GM12878 (cell line): Measurements from ENCODE around the gene SLC25A30. TPM values are rescaled to one million over a fixed set of nuclear protein-coding genes. Genes with fewer than 3 reads are reported as not detected.

Experiments used
- BMI1 ChIP-seq: fragments of 450-650 bp; IDR thresholded peaks from 2 replicates; pipeline ENCODE4 v1.6.1; 2016; ENCODE audit warnings: mild to moderate bottlenecking, moderate library complexity, borderline replicate concordance
- CBX5 ChIP-seq: sonication (generic); IDR thresholded peaks from 2 replicates; pipeline ENCODE4 v1.6.1; 2016; ENCODE audit warnings: low read depth, moderate library complexity, mild to moderate bottlenecking, inconsistent platforms
- CHD2 ChIP-seq: IDR thresholded peaks from 2 replicates; pipeline ENCODE4 v1.6.1; 2011; ENCODE audit warnings: low read depth, low read length, improper control_type of control experiment, borderline replicate concordance
- CREM ChIP-seq: IDR thresholded peaks from 2 replicates; pipeline ENCODE4 v1.6.1; 2014; ENCODE audit warnings: antibody characterized with exemption, low read depth
- IKZF1 ChIP-seq: fragments of 450-650 bp; conservative IDR thresholded peaks from 2 replicates; pipeline ENCODE4 v1.6.1; 2017; ENCODE audit warnings: antibody characterized with exemption, mild to moderate bottlenecking
- IRF4 ChIP-seq: IDR thresholded peaks from 2 replicates; pipeline ENCODE4 v1.6.1; 2011; ENCODE audit warnings: low read depth, low read length
- JUNB ChIP-seq: IDR thresholded peaks from 2 replicates; pipeline ENCODE4 v1.6.1; 2016; ENCODE audit warnings: antibody characterized with exemption, mild to moderate bottlenecking
- MLLT1 ChIP-seq: fragments of 450-650 bp; IDR thresholded peaks from 2 replicates; pipeline ENCODE4 v1.6.1; 2016; ENCODE audit warnings: mild to moderate bottlenecking
- NFYA ChIP-seq: IDR thresholded peaks from 2 replicates; pipeline ENCODE4 v1.6.1; 2011; ENCODE audit warnings: low read depth, mild to moderate bottlenecking, low read length, improper control_type of control experiment, borderline replicate concordance
- PAX5 ChIP-seq: IDR thresholded peaks from 2 replicates; pipeline ENCODE4 v1.6.1; 2011; ENCODE audit warnings: low read depth, low read length, borderline replicate concordance
- PRDM15 ChIP-seq: fragments of 450-650 bp; formaldehyde crosslinking; IDR thresholded peaks from 2 replicates; pipeline ENCODE4 v1.4.0; 2020; ENCODE audit warnings: mild to moderate bottlenecking, moderate library complexity
- RELB ChIP-seq: fragments of 450-650 bp; IDR thresholded peaks from 2 replicates; pipeline ENCODE4 v1.6.1; 2017; ENCODE audit warnings: low read depth, mild to moderate bottlenecking, moderate library complexity
- REST ChIP-seq: IDR thresholded peaks from 2 replicates; pipeline ENCODE4 v1.6.1; 2012; ENCODE audit warnings: mild to moderate bottlenecking, low read depth, low read length
- RUNX3 ChIP-seq: IDR thresholded peaks from 2 replicates; pipeline ENCODE4 v1.6.1; 2012; ENCODE audit warnings: low read length, inconsistent platforms
- SIX5 ChIP-seq: IDR thresholded peaks from 2 replicates; pipeline ENCODE4 v1.6.1; 2011; ENCODE audit warnings: mild to moderate bottlenecking, low read depth, low read length, moderate library complexity; ENCODE audit not compliant: severe bottlenecking
- ZNF24 ChIP-seq: fragments of 450-650 bp; IDR thresholded peaks from 2 replicates; pipeline ENCODE4 v1.6.1; 2017; ENCODE audit warnings: antibody characterized with exemption, mild to moderate bottlenecking
- polyA plus RNA-seq, 11 experiments: library from polyadenylated mRNA; depleted of rRNA in 4 of 11; unstranded in 6 of 11; stranded (reverse) in 5 of 11; fragments of >200 nt; fragmentation: Nextera tagmentation in 4 of 11; fragmentation: Illumina TruSeq in 1 of 11; extraction: Ambion mirVana in 4 of 11; extraction: Trizol in 1 of 11; gene quantifications; 1 replicate in 1 of 11; 2 replicates in 10 of 11; pipeline versions ENCODE4 v1.2.1 to v1.2.3, GENCODE V29; 2011 to 2016; ENCODE audit warnings: inconsistent platforms in 2 of 11, missing spikeins in 2 of 11, low read depth in 1 of 11
- total RNA-seq, 4 experiments: library from RNA; depleted of rRNA in 3 of 4; stranded (reverse); fragments of >200 nt in 3 of 4; fragmentation: Illumina TruSeq in 1 of 4; extraction: Trizol in 1 of 4; gene quantifications; 2 replicates each; pipeline versions ENCODE4 v1.2.1 to v1.2.3, GENCODE V29; 2013 to 2021

SLC25A30 gene
- total and polyA plus RNA-seq, 10 of the 15 experiments (the other 5 are each of a cell fraction or from before 2014, with no cell fraction given), result 2.4 to 18.0 (median 8.9) TPM

GRCh38 chr13:45464141-45464686 is 46.0 kb upstream of the SLC25A30 start (continued):
- TF ChIP-seq SIX5 (no peak), MLLT1 (0 out of 2 replicates have a peak, but pooled peaks have one; percentile 27), RELB (no peak), REST (no peak), CREM (no peak), JUNB (no peak), CBX5 (no peak), NFYA (no peak), RUNX3 (no peak), PRDM15 (CRISPR knock-in tag) (no peak), CHD2 (no peak), ZNF24 (peak; percentile 28; the same call in 1 of the 2 replicates), PAX5 (peak; percentile 52; the same call in 1 of the 2 replicates), IKZF1 (no peak), BMI1 (peak; percentile 21; the same call in 1 of the 2 replicates), IRF4 (no peak)
